OCI-LY1 (cell line): ENCODE data around the gene NELL2.

ENCODE experiments used
- EZH2 ChIP-seq: fragments of 200-600 bp; sonication (generic), shearing (Covaris generic); IDR thresholded peaks from 2 replicates; pipeline ENCODE4 v1.8.0; 2017; ENCODE audit warnings: borderline replicate concordance, mixed run types, mild to moderate bottlenecking, antibody characterized with exemption, low read length, moderate library complexity, mixed read lengths
- TF ChIP-seq, protein P1 (sequence below): fragments of 200-600 bp; sonication (generic), shearing (Covaris generic); IDR thresholded peaks from 2 replicates; pipeline ENCODE4 v1.5.1; 2017; ENCODE audit warnings: mild to moderate bottlenecking, antibody characterized with exemption, low read length, moderate library complexity, mixed read lengths

DNA sequence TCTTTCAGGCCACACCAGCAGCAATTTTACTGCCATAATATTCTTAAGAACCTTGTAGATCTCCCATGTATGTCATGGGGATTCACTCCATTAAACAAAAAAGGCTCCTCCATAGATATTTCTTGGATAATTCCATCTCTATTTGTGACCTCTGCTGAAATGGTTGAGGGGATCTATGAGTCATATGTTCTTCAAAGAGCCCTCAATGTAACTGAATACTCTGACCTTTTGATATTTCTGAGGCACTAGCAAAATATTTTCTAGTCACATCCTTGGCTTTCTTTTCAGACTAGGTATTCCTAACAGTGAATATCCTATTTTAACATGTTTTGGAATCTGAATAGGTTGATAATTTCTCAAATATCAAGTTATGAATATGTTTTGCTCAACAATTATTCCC, 6.6 kb downstream of the NELL2 start:
- TF ChIP-seq, protein P1, sequence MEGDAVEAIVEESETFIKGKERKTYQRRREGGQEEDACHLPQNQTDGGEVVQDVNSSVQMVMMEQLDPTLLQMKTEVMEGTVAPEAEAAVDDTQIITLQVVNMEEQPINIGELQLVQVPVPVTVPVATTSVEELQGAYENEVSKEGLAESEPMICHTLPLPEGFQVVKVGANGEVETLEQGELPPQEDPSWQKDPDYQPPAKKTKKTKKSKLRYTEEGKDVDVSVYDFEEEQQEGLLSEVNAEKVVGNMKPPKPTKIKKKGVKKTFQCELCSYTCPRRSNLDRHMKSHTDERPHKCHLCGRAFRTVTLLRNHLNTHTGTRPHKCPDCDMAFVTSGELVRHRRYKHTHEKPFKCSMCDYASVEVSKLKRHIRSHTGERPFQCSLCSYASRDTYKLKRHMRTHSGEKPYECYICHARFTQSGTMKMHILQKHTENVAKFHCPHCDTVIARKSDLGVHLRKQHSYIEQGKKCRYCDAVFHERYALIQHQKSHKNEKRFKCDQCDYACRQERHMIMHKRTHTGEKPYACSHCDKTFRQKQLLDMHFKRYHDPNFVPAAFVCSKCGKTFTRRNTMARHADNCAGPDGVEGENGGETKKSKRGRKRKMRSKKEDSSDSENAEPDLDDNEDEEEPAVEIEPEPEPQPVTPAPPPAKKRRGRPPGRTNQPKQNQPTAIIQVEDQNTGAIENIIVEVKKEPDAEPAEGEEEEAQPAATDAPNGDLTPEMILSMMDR: no peak
- no peak for TF ChIP-seq EZH2
